Sigmoid colon (tissue), 7 donors: ENCODE data around the gene CCDC180. TPM values are rescaled to one million over a fixed set of nuclear protein-coding genes. Genes with fewer than 3 reads are reported as not detected.

ENCODE experiments used
- DNase-seq: peaks from one replicate; pipeline ENCODE4 v3.0.0-alpha.2; 2019
- H3K27ac ChIP-seq, 4 donors: fragments of 200-600 bp; sonication (generic); one replicate each; pipeline ENCODE4 v1.5.1; 2016 to 2019; ENCODE audit warnings: mild to moderate bottlenecking in 1 of 4
- H3K27me3 ChIP-seq, 3 donors: fragments of 200-600 bp; sonication (generic); one replicate each; pipeline ENCODE4 v1.5.1; 2019; ENCODE audit warnings: mild to moderate bottlenecking in 1 of 3
- H3K36me3 ChIP-seq, 4 donors: fragments of 200-600 bp; sonication (generic); one replicate each; pipeline ENCODE4 v1.5.1; 2016 to 2019
- H3K4me1 ChIP-seq, 4 donors: fragments of 200-600 bp; sonication (generic); one replicate each; pipeline ENCODE4 v1.5.1; 2017 to 2019
- H3K4me3 ChIP-seq, 4 donors: fragments of 200-600 bp; sonication (generic); one replicate each; pipeline ENCODE4 v1.5.1; 2017 to 2019; ENCODE audit warnings: mild to moderate bottlenecking in 2 of 4, moderate library complexity in 1 of 4
- H3K9me3 ChIP-seq, 4 donors: fragments of 200-600 bp in 3 of 4; sonication (generic) in 3 of 4; one replicate each; pipeline versions ENCODE4 v1.5.1 to v1.6.1; 2013 to 2019
- CTCF ChIP-seq, 4 experiments: fragments of 450-650 bp in 3 of 4; fragments of 200-600 bp in 1 of 4; IDR thresholded peaks; one replicate each; pipeline ENCODE4 v1.5.1; 2016 to 2019; ENCODE audit warnings: antibody characterized with exemption in 4 of 4, mild to moderate bottlenecking in 3 of 4, moderate library complexity in 2 of 4
- EP300 ChIP-seq, 4 donors: sonication (generic); formaldehyde crosslinking; IDR thresholded peaks; one replicate each; pipeline ENCODE4 v1.6.1; 2017; ENCODE audit warnings: antibody characterized with exemption in 4 of 4
- POLR2A ChIP-seq, 2 donors: fragments of 450-650 bp; IDR thresholded peaks; one replicate each; pipeline ENCODE4 v1.6.1; 2016; ENCODE audit warnings: antibody characterized with exemption in 2 of 2, mild to moderate bottlenecking in 2 of 2, moderate library complexity in 2 of 2
- POLR2AphosphoS5 ChIP-seq, 4 donors: sonication (generic); formaldehyde crosslinking; IDR thresholded peaks; one replicate each; pipeline ENCODE4 v1.6.1; 2017; ENCODE audit warnings: antibody characterized with exemption in 4 of 4
- WGBS, 2 donors: extraction: QIAGEN DNeasy Blood & Tissue Kit; methylation state at CpG; one replicate each; pipeline ENCODE4 v1.1.7; 2013; 5-methylcytosine and 5-hydroxymethylcytosine counted together
- intact Hi-C: fragments of 100-400 bp; cut with DNase I; formaldehyde crosslinking; loops from one replicate; pipeline ENCODE4 v1.15.1; 2023
- polyA plus RNA-seq, 3 donors: library from polyadenylated mRNA; stranded (reverse); fragments of 200-250 nt; gene quantifications; one replicate each; pipeline ENCODE4 v1.2.3, GENCODE V29; 2013
- total RNA-seq, 4 donors: library from RNA; depleted of rRNA; stranded (reverse); fragments of >200 nt; gene quantifications; one replicate each; pipeline ENCODE4 v1.1.0, GENCODE V29; 2016
- donor health status: healthy with polysubstance abuse.
- donor health status: Bipolar disorder and iron deficiency.
- donor health status: healthy.

CCDC180 gene
- total and polyA plus RNA-seq, 7 donors = 1.4 to 11.9 (median 5.2) TPM; not detected in 1

GRCh38 chr9:97318433-97318832 is 11.0 kb downstream of the CCDC180 start:
- Histone ChIP-seq H3K27ac (no peak overlapping the region), H3K4me3 (no peak overlapping the region), H3K36me3 (peaks cover 0 to 97% (median 18%) of the 10 kb centered on the region in 4 donors), H3K9me3 (no peaks in the 10 kb centered on the region), H3K27me3 (no peaks in the 10 kb centered on the region), H3K4me1 (no peaks in the 10 kb centered on the region)
- intact Hi-C loops = no loop called here
- no peak for TF ChIP-seq POLR2A (IDR thresholded peaks at IDR 0.05)
- no peak for TF ChIP-seq POLR2AphosphoS5 (IDR thresholded peaks at IDR 0.05)
- no peak for TF ChIP-seq CTCF (IDR thresholded peaks at IDR 0.05)
- TF ChIP-seq EP300 (IDR thresholded peaks at IDR 0.05) = no peak
- 93 to 97% methylated on average over 6 of the region's 6 CpGs for WGBS, 2 donors
- DNase-seq = no peak

GRCh38 chr9:97319395-97319794 is 11.9 kb downstream of the CCDC180 start:
- 32 to 77% methylated on average over 2 of the region's 2 CpGs for WGBS, 2 donors
- no peaks in the 10 kb centered on the region for H3K27me3 ChIP-seq
- intact Hi-C loops = no loop called here
- TF ChIP-seq POLR2A (IDR thresholded peaks at IDR 0.05) = no peak
- TF ChIP-seq POLR2AphosphoS5 (IDR thresholded peaks at IDR 0.05) = no peak
- TF ChIP-seq CTCF (IDR thresholded peaks at IDR 0.05) = no peak
- no peaks in the 10 kb centered on the region for H3K9me3 ChIP-seq
- H3K36me3 ChIP-seq = peaks cover 0 to 97% (median 19%) of the 10 kb centered on the region in 4 donors
- no peak overlapping the region for H3K27ac ChIP-seq
- no peaks in the 10 kb centered on the region for H3K4me1 ChIP-seq
- H3K4me3 ChIP-seq = no peak overlapping the region
- no peak for DNase-seq

GRCh38 chr9:97320080-97320642 is 12.7 kb downstream of the CCDC180 start:
- Histone ChIP-seq H3K36me3 (peaks cover 0 to 97% (median 18%) of the 10 kb centered on the region in 4 donors), H3K4me1 (no peaks in the 10 kb centered on the region), H3K27me3 (no peaks in the 10 kb centered on the region), H3K4me3 (no peak overlapping the region), H3K9me3 (no peaks in the 10 kb centered on the region), H3K27ac (no peak overlapping the region)
- 91 to 93% methylated on average over 5 of the region's 5 CpGs for WGBS, 2 donors
- intact Hi-C loops = no loop called here
- TF ChIP-seq CTCF (IDR thresholded peaks at IDR 0.05) (no peak), POLR2AphosphoS5 (IDR thresholded peaks at IDR 0.05) (no peak), POLR2A (IDR thresholded peaks at IDR 0.05) (no peak), EP300 (IDR thresholded peaks at IDR 0.05) (no peak)
- no peak for DNase-seq

GRCh38 chr9:97321251-97321650 is 13.8 kb downstream of the CCDC180 start:
- no peak for DNase-seq
- no peak for TF ChIP-seq EP300 (IDR thresholded peaks at IDR 0.05)
- no peak for TF ChIP-seq POLR2A (IDR thresholded peaks at IDR 0.05)
- TF ChIP-seq POLR2AphosphoS5 (IDR thresholded peaks at IDR 0.05) = no peak
- no peak for TF ChIP-seq CTCF (IDR thresholded peaks at IDR 0.05)
- WGBS, 2 donors = 72 to 78% methylated on average over 1 of the region's 1 CpG

GRCh38 chr9:97321691-97322090 is 14.2 kb downstream of the CCDC180 start:
- H3K9me3 ChIP-seq = no peaks in the 10 kb centered on the region
- 77 to 78% methylated on average over 4 of the region's 4 CpGs for WGBS, 2 donors
- no peaks in the 10 kb centered on the region for H3K27me3 ChIP-seq
- no peaks in the 10 kb centered on the region for H3K4me1 ChIP-seq
- no peak for DNase-seq
- no peak overlapping the region for H3K27ac ChIP-seq
- peaks cover 0 to 96% (median 10%) of the 10 kb centered on the region in 4 donors for H3K36me3 ChIP-seq
- H3K4me3 ChIP-seq = no peak overlapping the region
- TF ChIP-seq CTCF (IDR thresholded peaks at IDR 0.05) (no peak), POLR2AphosphoS5 (IDR thresholded peaks at IDR 0.05) (no peak), POLR2A (IDR thresholded peaks at IDR 0.05) (no peak), EP300 (IDR thresholded peaks at IDR 0.05) (no peak)
- intact Hi-C loops = no loop called here

More at GRCh38 chr9:97321251-97321650, 13.8 kb downstream of the CCDC180 start:
- Histone ChIP-seq H3K36me3 (peaks cover 0 to 96% (median 12%) of the 10 kb centered on the region in 4 donors), H3K4me3 (no peak overlapping the region), H3K4me1 (no peaks in the 10 kb centered on the region), H3K9me3 (no peaks in the 10 kb centered on the region), H3K27me3 (no peaks in the 10 kb centered on the region), H3K27ac (no peak overlapping the region)
- intact Hi-C loops = no loop called here
